Islet precursor cell (in vitro differentiated cells): Measurements from ENCODE around the gene EVA1C.
A peak's percentile ranks its signal among the peaks of the same experiment; 100 is the strongest.
"Not testable (repeated sequence)": the region's sequence is repeated elsewhere in the genome, so short reads cannot be mapped to it uniquely, and the experiment has no call there.

Experiments
- DNase-seq: peaks from one replicate; pipeline ENCODE4 v3.0.0-alpha.2; 2018

EVA1C gene

GRCh38 chr21:32412162-32413014 is at the start of gene EVA1C:
TSS of gene EVA1C (plus strand) at chr21:32412706. CDS start at chr21:32412854, 148 bp downstream.
- DNase-seq, result peak; percentile 68

- no peak for DNase-seq
Measured at GRCh38 chr21:32364387-32364786, 48.1 kb upstream of the EVA1C start.

GRCh38 chr21:32364796-32365195 is 47.7 kb upstream of the EVA1C start:
- DNase-seq, result no peak

GRCh38 chr21:32366191-32366590 is 46.3 kb upstream of the EVA1C start:
- no peak for DNase-seq

- no peak for DNase-seq
Measured at GRCh38 chr21:32367158-32367557, 45.3 kb upstream of the EVA1C start.

GRCh38 chr21:32368386-32368785 is 44.1 kb upstream of the EVA1C start:
- no peak for DNase-seq

- DNase-seq, result not testable (repeated sequence)
Measured at GRCh38 chr21:32368961-32369360, 43.5 kb upstream of the EVA1C start.

GRCh38 chr21:32370998-32371766 is 41.3 kb upstream of the EVA1C start:
- DNase-seq, result no peak

- DNase-seq, result no peak
Measured at GRCh38 chr21:32371913-32372314, 40.6 kb upstream of the EVA1C start.

- DNase-seq, result no peak
Measured at GRCh38 chr21:32372755-32373154, 39.8 kb upstream of the EVA1C start.

GRCh38 chr21:32377506-32377905 is 35.0 kb upstream of the EVA1C start:
- no peak for DNase-seq

- peak; percentile 59 for DNase-seq
Measured at GRCh38 chr21:32377991-32378390, 34.5 kb upstream of the EVA1C start.

GRCh38 chr21:32378956-32379355 is 33.5 kb upstream of the EVA1C start:
- DNase-seq, result no peak

- no peak for DNase-seq
Measured at GRCh38 chr21:32380940-32381339, 31.6 kb upstream of the EVA1C start.

- DNase-seq, result no peak
Measured at GRCh38 chr21:32381571-32381970, 30.9 kb upstream of the EVA1C start.

GRCh38 chr21:32382108-32382644 is 30.3 kb upstream of the EVA1C start:
- no peak for DNase-seq

GRCh38 chr21:32383812-32384211 is 28.7 kb upstream of the EVA1C start:
- no peak for DNase-seq

- no peak for DNase-seq
Measured at GRCh38 chr21:32386195-32386870, 26.2 kb upstream of the EVA1C start.

- no peak for DNase-seq
Measured at GRCh38 chr21:32387151-32387550, 25.4 kb upstream of the EVA1C start.

GRCh38 chr21:32388306-32388705 is 24.2 kb upstream of the EVA1C start:
- no peak for DNase-seq

GRCh38 chr21:32389337-32390015 is 23.0 kb upstream of the EVA1C start:
- no peak for DNase-seq

- DNase-seq, result not testable (repeated sequence)
Measured at GRCh38 chr21:32390537-32391224, 21.8 kb upstream of the EVA1C start.
